Endothelial cell of umbilical vein (primary cell): ENCODE measurements around the gene RBKS. TPM values are rescaled to one million over a fixed set of nuclear protein-coding genes. Genes with fewer than 3 reads are reported as not detected.

Source experiments
- BruUV-seq: library from RNA; stranded (reverse); fragments of 400-500 nt; replicated peaks from 2 replicates; lab custom pipeline; 2021; lab: Mats Ljungman, UMichigan
- CTCF ChIA-PET: fragments of 300-600, 350-600 bp; sonication (Branson Sonifier 250); formaldehyde crosslinking; loops from one replicate; lab custom pipeline; 2021; ENCODE audit warnings: antibody characterized with exemption, inconsistent platforms; lab: Charles Lee
- POLR2A ChIA-PET: fragments of 300-600, 350-600 bp; sonication (Branson Sonifier 250); formaldehyde crosslinking; loops from one replicate; lab custom pipeline; 2021; ENCODE audit warnings: antibody characterized with exemption, inconsistent platforms; lab: Charles Lee
- DNase-seq: peaks from one replicate; pipeline ENCODE4 v3.0.0-alpha.2; 2011; ENCODE audit warnings: low read depth, low spot score
- FAIRE-seq: peaks from 2 replicates; lab custom pipeline; 2011; peaks lifted over from hg19 to GRCh38; lab: Jason Lieb, UNC
- H2AFZ ChIP-seq: 2 replicates; pipeline ENCODE4 v1.6.0; 2012; ENCODE audit warnings: low read depth, low read length, control low read depth, inconsistent platforms
- H3K27ac ChIP-seq: 2 replicates; pipeline ENCODE4 v1.5.1; 2011; ENCODE audit warnings: low read depth, mild to moderate bottlenecking, control low read depth, low read length, moderate library complexity; ENCODE audit not compliant: insufficient read depth
- H3K27me3 ChIP-seq, 2 experiments: 2 replicates each; pipeline versions ENCODE4 v1.6.0 to v1.6.1; 2011; ENCODE audit warnings: low read length in 2 of 2, mixed read lengths in 1 of 2; ENCODE audit not compliant: control insufficient read depth in 2 of 2, insufficient read depth in 2 of 2
- H3K36me3 ChIP-seq, 2 experiments: 2 replicates in 1 of 2; 3 replicates in 1 of 2; pipeline ENCODE4 v1.5.1; 2011; ENCODE audit warnings: low read length in 2 of 2, mild to moderate bottlenecking in 1 of 2, moderate library complexity in 1 of 2; ENCODE audit not compliant: control insufficient read depth in 2 of 2, insufficient read depth in 2 of 2; ENCODE audit errors: extremely low read depth in 1 of 2
- H3K4me1 ChIP-seq: 3 replicates; pipeline ENCODE4 v1.5.1; 2011; ENCODE audit warnings: mild to moderate bottlenecking, low read length; ENCODE audit not compliant: control insufficient read depth, insufficient read depth; ENCODE audit errors: extremely low read depth
- H3K4me2 ChIP-seq: 2 replicates; pipeline ENCODE4 v1.6.1; 2011; ENCODE audit warnings: low read length, control low read depth, mixed read lengths; ENCODE audit not compliant: insufficient read depth
- H3K4me3 ChIP-seq, 3 experiments: fragments of 200-600 bp in 1 of 3; sonication (generic), shearing (Covaris generic) in 1 of 3; replicated peaks in 1 of 3; 2 replicates each; pipeline ENCODE4 v1.5.1; 2011 to 2016; ENCODE audit warnings: control low read depth in 3 of 3, low read length in 3 of 3, mild to moderate bottlenecking in 2 of 3, inconsistent platforms in 1 of 3, low read depth in 1 of 3, moderate library complexity in 1 of 3; ENCODE audit not compliant: insufficient read depth in 1 of 3
- H3K79me2 ChIP-seq: 2 replicates; pipeline ENCODE4 v1.6.0; 2012; ENCODE audit warnings: low read length, inconsistent platforms; ENCODE audit not compliant: control insufficient read depth, insufficient read depth
- H3K9ac ChIP-seq: replicated peaks from 2 replicates; pipeline ENCODE3; 2011; ENCODE audit warnings: low read length, control low read depth; ENCODE audit not compliant: insufficient read depth; ENCODE audit errors: extremely low read depth
- H3K9me1 ChIP-seq: replicated peaks from 3 replicates; pipeline ENCODE4 v1.6.0; 2011; ENCODE audit warnings: mild to moderate bottlenecking, low read length; ENCODE audit not compliant: control insufficient read depth, insufficient read depth; ENCODE audit errors: extremely low read depth
- H3K9me3 ChIP-seq: replicated peaks from 2 replicates; pipeline ENCODE4 v1.5.1; 2012; ENCODE audit warnings: low read length, inconsistent platforms; ENCODE audit not compliant: control insufficient read depth, insufficient read depth
- H4K20me1 ChIP-seq: replicated peaks from 2 replicates; pipeline ENCODE3; 2011; ENCODE audit warnings: mild to moderate bottlenecking, low read length; ENCODE audit not compliant: control insufficient read depth, insufficient read depth; ENCODE audit errors: extremely low read depth
- EZH2 ChIP-seq: IDR thresholded peaks from 2 replicates; pipeline ENCODE4 v1.6.1; 2012; ENCODE audit warnings: borderline replicate concordance, low read depth, mild to moderate bottlenecking, moderate library complexity, low read length, inconsistent platforms; ENCODE audit not compliant: severe bottlenecking
- FOS ChIP-seq: IDR thresholded peaks from 2 replicates; pipeline ENCODE4 v1.6.1; 2011; ENCODE audit warnings: mild to moderate bottlenecking, low read length, moderate library complexity, borderline replicate concordance; ENCODE audit not compliant: insufficient read depth
- GATA2 ChIP-seq: IDR thresholded peaks from 2 replicates; pipeline ENCODE4 v1.7.0; 2011; ENCODE audit warnings: low read depth, mild to moderate bottlenecking, moderate library complexity, mixed read lengths, low read length; ENCODE audit not compliant: insufficient read length, insufficient read depth
- JUN ChIP-seq: IDR thresholded peaks from 2 replicates; pipeline ENCODE4 v1.6.1; 2011; ENCODE audit warnings: borderline replicate concordance, low read depth; ENCODE audit not compliant: insufficient read length, insufficient read depth
- MYC ChIP-seq: IDR thresholded peaks from one replicate; pipeline ENCODE4 v1.6.1; 2011; ENCODE audit warnings: mild to moderate bottlenecking, low read depth, low read length
- POLR2A ChIP-seq: IDR thresholded peaks from 2 replicates; pipeline ENCODE4 v1.6.1; 2012; ENCODE audit warnings: low read depth, mild to moderate bottlenecking, control low read depth, low read length
- POLR2AphosphoS5 ChIP-seq: IDR thresholded peaks from 2 replicates; pipeline ENCODE4 v1.6.1; 2012; ENCODE audit warnings: low read depth, mild to moderate bottlenecking, control low read depth, low read length, moderate library complexity; ENCODE audit not compliant: insufficient read depth
- dilution Hi-C: fragments of 300-500 bp; cut with MboI; formaldehyde crosslinking; loops from one replicate; pipeline ENCODE4 v1.15.0; 2019; ENCODE audit warnings: low sequenced_read_pairs; ENCODE audit not compliant: extremely low pct_ligation_motif_present
- intact Hi-C: fragments of 100-400 bp; cut with micrococcal nuclease; formaldehyde crosslinking; loops from one replicate; pipeline ENCODE4 v1.10.0; 2022
- polyA plus RNA-seq, 4 experiments: library from polyadenylated mRNA; depleted of rRNA in 3 of 4; stranded (reverse) in 3 of 4; unstranded in 1 of 4; fragments of >200 nt; gene quantifications; 2 replicates each; pipeline versions ENCODE4 v1.2.1 to v1.2.3, GENCODE V29; 2011 to 2012; ENCODE audit warnings: missing spikeins in 1 of 4
- total RNA-seq: library from RNA; stranded (reverse); gene quantifications from 2 replicates; pipeline ENCODE4 v1.2.3, GENCODE V29; 2021
- TF ChIP-seq, protein P1 (sequence below), 2 donors: IDR thresholded peaks; 1 replicate in 1 of 2; 2 replicates in 1 of 2; pipeline ENCODE4 v1.5.1; 2011; ENCODE audit warnings: low read length in 2 of 2, mild to moderate bottlenecking in 2 of 2, moderate library complexity in 2 of 2, control low read depth in 1 of 2, inconsistent platforms in 1 of 2, low read depth in 1 of 2; ENCODE audit not compliant: insufficient read depth in 1 of 2; ENCODE audit errors: extremely low read depth in 1 of 2
- TF ChIP-seq, protein P2 (sequence below): IDR thresholded peaks from 2 replicates; pipeline ENCODE4 v1.6.1; 2011; ENCODE audit not compliant: insufficient read depth, insufficient read length

Gene RBKS
- total and polyA plus RNA-seq, 2 donors (not counting 3 experiments of a cell fraction or from before 2014, with no cell fraction given) = 0.64 to 1.8 TPM

DNA sequence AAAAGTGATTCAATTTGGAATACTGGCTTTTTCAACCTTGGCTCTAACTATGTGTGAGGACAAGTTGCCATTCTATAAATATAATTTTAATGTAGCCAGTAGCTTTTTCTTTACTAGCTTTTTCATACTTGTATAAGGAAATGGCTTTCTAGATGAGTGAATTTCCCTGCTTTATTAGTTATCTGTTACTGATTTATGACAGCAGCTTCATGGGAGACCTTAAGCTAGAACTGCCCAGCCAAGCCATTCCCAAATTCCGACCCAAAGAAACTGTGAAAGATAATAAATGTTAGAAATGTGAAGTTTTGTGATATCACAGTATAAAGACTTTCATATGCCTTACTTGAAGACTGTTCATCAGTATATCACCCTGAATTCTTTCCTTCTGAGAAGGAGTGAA is 32.7 kb upstream of the RBKS start:
- DNase-seq (no peak), FAIRE-seq (no peak)
- no peaks in the 10 kb centered on the region for H3K27me3 ChIP-seq
- peaks cover 17% of the 10 kb centered on the region for H3K4me1 ChIP-seq
- H4K20me1 ChIP-seq = no peaks in the 10 kb centered on the region
- TF ChIP-seq, protein P1, sequence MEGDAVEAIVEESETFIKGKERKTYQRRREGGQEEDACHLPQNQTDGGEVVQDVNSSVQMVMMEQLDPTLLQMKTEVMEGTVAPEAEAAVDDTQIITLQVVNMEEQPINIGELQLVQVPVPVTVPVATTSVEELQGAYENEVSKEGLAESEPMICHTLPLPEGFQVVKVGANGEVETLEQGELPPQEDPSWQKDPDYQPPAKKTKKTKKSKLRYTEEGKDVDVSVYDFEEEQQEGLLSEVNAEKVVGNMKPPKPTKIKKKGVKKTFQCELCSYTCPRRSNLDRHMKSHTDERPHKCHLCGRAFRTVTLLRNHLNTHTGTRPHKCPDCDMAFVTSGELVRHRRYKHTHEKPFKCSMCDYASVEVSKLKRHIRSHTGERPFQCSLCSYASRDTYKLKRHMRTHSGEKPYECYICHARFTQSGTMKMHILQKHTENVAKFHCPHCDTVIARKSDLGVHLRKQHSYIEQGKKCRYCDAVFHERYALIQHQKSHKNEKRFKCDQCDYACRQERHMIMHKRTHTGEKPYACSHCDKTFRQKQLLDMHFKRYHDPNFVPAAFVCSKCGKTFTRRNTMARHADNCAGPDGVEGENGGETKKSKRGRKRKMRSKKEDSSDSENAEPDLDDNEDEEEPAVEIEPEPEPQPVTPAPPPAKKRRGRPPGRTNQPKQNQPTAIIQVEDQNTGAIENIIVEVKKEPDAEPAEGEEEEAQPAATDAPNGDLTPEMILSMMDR (IDR thresholded peaks at IDR 0.05; ENCODE audit: extremely low read depth in 1 of 2, insufficient read depth in 1 of 2, low read depth in 1 of 2, low read length in 2 of 2) = no peak
- TF ChIP-seq POLR2AphosphoS5 (no peak), MYC (no peak), POLR2A (no peak), JUN (no peak)
- H3K4me2 ChIP-seq = no peak overlapping the region
- dilution Hi-C loops = no loop called here
- no peaks in the 10 kb centered on the region for H3K79me2 ChIP-seq
- no peak overlapping the region for H2AFZ ChIP-seq
- no peak overlapping the region for H3K9ac ChIP-seq
- no peaks in the 10 kb centered on the region for H3K36me3 ChIP-seq
- POLR2A ChIA-PET = no interaction called here
- no peaks in the 10 kb centered on the region for H3K9me1 ChIP-seq
- H3K27ac ChIP-seq = no peak overlapping the region
- CTCF ChIA-PET = no interaction called here
- no TSS peak for BruUV-seq
- no peak overlapping the region for H3K4me3 ChIP-seq
- H3K9me3 ChIP-seq = no peaks in the 10 kb centered on the region
- intact Hi-C loops = no loop called here

DNA sequence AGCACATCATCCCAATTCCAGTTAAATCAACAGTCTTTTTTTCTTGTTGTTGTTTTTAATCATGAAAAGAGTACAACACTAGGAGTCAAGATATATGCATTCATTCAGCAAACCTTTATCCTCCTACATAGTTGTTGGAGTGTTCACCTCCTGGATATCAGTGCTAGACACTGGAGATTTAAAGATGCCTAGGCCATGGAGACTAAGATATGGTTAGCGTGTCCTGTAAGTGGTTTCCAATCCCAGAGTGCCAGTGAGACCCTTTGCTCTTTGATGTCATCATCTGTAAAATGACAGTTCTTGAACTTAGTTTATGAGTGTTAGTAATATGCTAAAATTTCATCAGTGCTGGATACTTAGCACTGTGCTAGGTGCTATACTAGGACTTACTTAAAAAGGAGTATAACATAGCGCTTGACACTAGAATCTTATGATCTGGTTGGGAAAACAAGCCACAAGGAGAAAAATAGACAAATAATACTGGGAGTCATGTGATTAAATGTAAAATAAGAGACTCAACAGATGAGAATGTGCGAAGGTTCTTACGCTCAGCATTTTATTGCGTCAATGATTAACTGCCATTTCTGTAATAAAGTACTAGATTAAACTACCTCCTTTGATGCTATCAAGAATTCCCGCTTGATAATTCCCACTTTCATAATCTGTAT is 31.8 kb upstream of the RBKS start:
- CTCF ChIA-PET = interaction anchor here (1.6 kb wide), 1 partner anchor 14 kb away, joined by 3 read pairs; no protein-coding TSS in a partner anchor
- Histone ChIP-seq H3K4me1 (peaks cover 17% of the 10 kb centered on the region), H2AFZ (no peak overlapping the region), H3K4me3 (no peak overlapping the region), H3K9me3 (no peaks in the 10 kb centered on the region), H3K9ac (no peak overlapping the region), H3K27me3 (no peaks in the 10 kb centered on the region), H3K9me1 (no peaks in the 10 kb centered on the region), H3K27ac (no peak overlapping the region), H4K20me1 (no peaks in the 10 kb centered on the region), H3K79me2 (no peaks in the 10 kb centered on the region), H3K4me2 (no peak overlapping the region), H3K36me3 (no peaks in the 10 kb centered on the region)
- TF ChIP-seq POLR2A (no peak), GATA2 (no peak), EZH2 (no peak), FOS (no peak), POLR2AphosphoS5 (no peak), MYC (no peak), JUN (no peak)
- TF ChIP-seq, protein P2, sequence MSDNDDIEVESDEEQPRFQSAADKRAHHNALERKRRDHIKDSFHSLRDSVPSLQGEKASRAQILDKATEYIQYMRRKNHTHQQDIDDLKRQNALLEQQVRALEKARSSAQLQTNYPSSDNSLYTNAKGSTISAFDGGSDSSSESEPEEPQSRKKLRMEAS = no peak
- TF ChIP-seq, protein P1 (IDR thresholded peaks at IDR 0.05; ENCODE audit: extremely low read depth in 1 of 2, insufficient read depth in 1 of 2, low read depth in 1 of 2, low read length in 2 of 2) = no peak
- POLR2A ChIA-PET = no interaction called here
- no TSS peak for BruUV-seq
- intact Hi-C loops (no loop called here), dilution Hi-C loops (no loop called here)
- FAIRE-seq = no peak
- DNase-seq = no peak
